SK-N-SH (cell line): Measurements from ENCODE around the gene ANKUB1. TPM values are rescaled to one million over a fixed set of nuclear protein-coding genes. Genes with fewer than 3 reads are reported as not detected.

Experiments
- CTCF ChIA-PET: fragments of 300-600, 350-600 bp; formaldehyde crosslinking; extraction: SDS; loops from one replicate; lab custom pipeline; 2021; lab: Yijun Ruan, JAX
- POLR2A ChIA-PET: fragments of 350-600 bp; sonication (Branson Sonifier 250); formaldehyde crosslinking; extraction: SDS; loops from one replicate; lab custom pipeline; 2020; ENCODE audit warnings: antibody characterized with exemption, inconsistent platforms; lab: Yijun Ruan, JAX
- DNase-seq: peaks from one replicate; pipeline ENCODE4 v3.0.0; 2012
- H2AFZ ChIP-seq: fragments of 200-600 bp; sonication (generic); 2 replicates; pipeline ENCODE4 v1.8.1; 2016; ENCODE audit warnings: antibody characterized with exemption, mild to moderate bottlenecking, low read depth
- H3F3A ChIP-seq: fragments of 200-600 bp; sonication (generic); replicated peaks from 2 replicates; pipeline ENCODE3; 2016; ENCODE audit warnings: antibody characterized with exemption, mild to moderate bottlenecking; ENCODE audit not compliant: insufficient read depth
- H3K27ac ChIP-seq, 2 experiments: fragments of 200-500 bp in 1 of 2; fragments of 200-600 bp in 1 of 2; sonication (Bioruptor generic) in 1 of 2; sonication (generic), shearing (Covaris generic) in 1 of 2; 2 replicates each; pipeline versions ENCODE4 v1.5.1 to v1.6.1; 2014 to 2016; ENCODE audit warnings: low read depth in 2 of 2, inconsistent platforms in 1 of 2, low read length in 1 of 2, mild to moderate bottlenecking in 1 of 2, mixed read lengths in 1 of 2
- H3K27me3 ChIP-seq: fragments of 200-600 bp; sonication (generic), shearing (Covaris generic); 2 replicates; pipeline ENCODE4 v1.6.1; 2016; ENCODE audit warnings: mixed run types; ENCODE audit not compliant: insufficient read depth
- H3K36me3 ChIP-seq, 2 experiments: fragments of 200-500 bp in 1 of 2; fragments of 200-600 bp in 1 of 2; sonication (Bioruptor generic) in 1 of 2; sonication (generic) in 1 of 2; replicated peaks in 1 of 2; 2 replicates each; pipeline versions ENCODE3 to v1.5.1; 2014 to 2016; ENCODE audit warnings: low read length in 1 of 2, mild to moderate bottlenecking in 1 of 2; ENCODE audit not compliant: insufficient read depth in 2 of 2, control insufficient read depth in 1 of 2
- H3K4me1 ChIP-seq, 2 experiments: fragments of 200-500 bp in 1 of 2; fragments of 200-600 bp in 1 of 2; sonication (Bioruptor generic) in 1 of 2; sonication (generic), shearing (Covaris generic) in 1 of 2; 2 replicates each; pipeline versions ENCODE4 v1.5.1 to v1.6.1; 2014 to 2016; ENCODE audit warnings: low read depth in 1 of 2, low read length in 1 of 2, mixed run types in 1 of 2; ENCODE audit not compliant: insufficient read depth in 2 of 2, control insufficient read depth in 1 of 2
- H3K4me2 ChIP-seq: fragments of 200-600 bp; sonication (generic), shearing (Covaris generic); 2 replicates; pipeline ENCODE4 v1.6.1; 2017; ENCODE audit warnings: mixed run types
- H3K4me3 ChIP-seq, 2 experiments: fragments of 200-500 bp in 1 of 2; fragments of 200-600 bp in 1 of 2; sonication (Bioruptor generic) in 1 of 2; sonication (generic), shearing (Covaris generic) in 1 of 2; 2 replicates each; pipeline versions ENCODE4 v1.5.1 to v1.8.1; 2014 to 2016; ENCODE audit warnings: low read depth in 2 of 2, inconsistent platforms in 1 of 2, low read length in 1 of 2, mild to moderate bottlenecking in 1 of 2, mixed read lengths in 1 of 2, moderate library complexity in 1 of 2
- H3K79me2 ChIP-seq: fragments of 200-600 bp; sonication (generic); 2 replicates; pipeline ENCODE4 v1.8.1; 2017; ENCODE audit warnings: mild to moderate bottlenecking; ENCODE audit not compliant: insufficient read depth
- H3K9ac ChIP-seq: fragments of 200-600 bp; sonication (generic); 2 replicates; pipeline ENCODE4 v1.6.1; 2017; ENCODE audit warnings: mixed run types
- H3K9me2 ChIP-seq: fragments of 200-600 bp; sonication (generic); 2 replicates; pipeline ENCODE4 v1.6.1; 2017; ENCODE audit warnings: mixed run types
- H3K9me3 ChIP-seq: fragments of 200-600 bp; sonication (generic); 2 replicates; pipeline ENCODE4 v1.6.1; 2017; ENCODE audit warnings: mixed run types, mild to moderate bottlenecking, moderate library complexity
- H4K20me1 ChIP-seq: fragments of 200-600 bp; sonication (generic); 2 replicates; pipeline ENCODE4 v1.6.1; 2017; ENCODE audit warnings: mild to moderate bottlenecking, mixed run types; ENCODE audit not compliant: insufficient read depth
- CHD2 ChIP-seq: fragments of 150-350 bp; IDR thresholded peaks from 2 replicates; pipeline ENCODE4 v1.6.1; 2018; ENCODE audit warnings: low read length; ENCODE audit not compliant: partially characterized antibody
- FOXJ3 ChIP-seq: sonication (generic); formaldehyde crosslinking; IDR thresholded peaks from 2 replicates; pipeline ENCODE4 v1.5.1; 2020; ENCODE audit warnings: mild to moderate bottlenecking, missing genetic modification reagents
- GABPA ChIP-seq: IDR thresholded peaks from 2 replicates; pipeline ENCODE4 v1.4.0; 2012; ENCODE audit warnings: low read depth, mild to moderate bottlenecking
- IRF3 ChIP-seq: fragments of 150-350 bp; IDR thresholded peaks from 2 replicates; pipeline ENCODE4 v1.6.1; 2016; ENCODE audit warnings: mild to moderate bottlenecking, low read depth, low read length
- MEF2A ChIP-seq: IDR thresholded peaks from 2 replicates; pipeline ENCODE4 v1.4.0; 2012; ENCODE audit warnings: low read depth, borderline replicate concordance
- RAD21 ChIP-seq: IDR thresholded peaks from 2 replicates; pipeline ENCODE4 v1.6.1; 2012; ENCODE audit warnings: mild to moderate bottlenecking, low read length
- RCOR1 ChIP-seq: fragments of 150-350 bp; IDR thresholded peaks from 2 replicates; pipeline ENCODE4 v1.6.1; 2017; ENCODE audit warnings: antibody characterized with exemption, low read length
- SIN3A ChIP-seq: IDR thresholded peaks from 2 replicates; pipeline ENCODE4 v1.6.1; 2012; ENCODE audit warnings: low read depth, mild to moderate bottlenecking, low read length, moderate library complexity, borderline replicate concordance
- SMC3 ChIP-seq: IDR thresholded peaks from 2 replicates; pipeline ENCODE4 v1.6.1; 2012; ENCODE audit warnings: low read depth, low read length, improper control_type of control experiment
- TAF1 ChIP-seq: IDR thresholded peaks from 2 replicates; pipeline ENCODE4 v1.6.1; 2012; ENCODE audit warnings: low read depth, mild to moderate bottlenecking, low read length, moderate library complexity, borderline replicate concordance
- TEAD4 ChIP-seq: IDR thresholded peaks from 2 replicates; pipeline ENCODE4 v1.4.0; 2012; ENCODE audit warnings: mild to moderate bottlenecking, borderline replicate concordance; ENCODE audit not compliant: insufficient read depth
- YY1 ChIP-seq: IDR thresholded peaks from 2 replicates; pipeline ENCODE4 v1.4.0; 2012; ENCODE audit warnings: low read depth, mild to moderate bottlenecking
- ZBTB33 ChIP-seq: IDR thresholded peaks from 2 replicates; pipeline ENCODE4 v1.4.0; 2012; ENCODE audit warnings: low read depth, borderline replicate concordance
- WGBS: methylation state at CpG from one replicate; pipeline ENCODE4 v1.1.6; 2017; ENCODE audit warnings: low lambda C conversion rate; 5-methylcytosine and 5-hydroxymethylcytosine counted together
- polyA plus RNA-seq, 3 experiments: library from polyadenylated mRNA; depleted of rRNA; stranded (reverse); fragments of >200 nt; gene quantifications; 2 replicates each; pipeline ENCODE4 v1.2.3, GENCODE V29; 2012
- TF ChIP-seq, protein P1 (sequence below): IDR thresholded peaks from 2 replicates; pipeline ENCODE4 v1.4.0; 2012; ENCODE audit warnings: low read depth, borderline replicate concordance

ANKUB1 gene
- polyA plus RNA-seq, 1 of the 3 experiments (the other 2 are of a cell fraction): not detected

DNA sequence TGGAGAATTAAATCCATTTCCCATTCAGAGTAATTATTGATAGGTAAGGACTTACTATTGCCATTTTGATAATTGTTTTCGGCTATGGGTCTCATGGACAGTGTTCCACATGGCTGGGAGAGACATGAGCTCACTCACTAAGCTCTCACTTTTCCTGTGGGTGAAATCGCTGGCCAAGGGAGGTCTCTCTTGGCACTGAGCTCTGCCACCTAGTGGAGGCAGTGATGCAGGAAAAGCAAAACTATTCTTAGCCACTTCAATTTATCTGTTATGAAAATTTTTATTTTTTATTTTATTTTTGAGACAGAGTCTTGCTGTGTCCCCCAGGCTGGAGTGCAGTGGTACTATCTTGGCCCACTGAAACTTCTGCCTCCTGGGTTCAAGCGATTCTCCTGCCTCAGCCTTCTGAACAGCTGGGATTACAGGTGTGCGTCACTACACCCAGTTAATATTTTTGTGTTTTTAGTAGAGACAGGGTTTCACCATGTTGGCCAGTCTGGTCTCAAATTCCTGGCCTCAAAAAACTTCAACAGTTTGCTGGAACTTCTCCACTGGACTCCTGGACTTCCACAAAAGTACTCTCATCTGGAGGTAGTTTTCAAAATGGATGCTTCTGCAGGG lies 16.0 kb upstream of the ANKUB1 start (continued):
- TF ChIP-seq TEAD4 (no peak), IRF3 (no peak), ZBTB33 (no peak)

GRCh38 chr3:149806171-149806778 lies 13.9 kb upstream of the ANKUB1 start:
- H3K27ac ChIP-seq: no peak overlapping the region
- no peaks in the 10 kb centered on the region for H3K27me3 ChIP-seq
- no peaks in the 10 kb centered on the region; the same call in 1 of the 2 replicates for H3K9me3 ChIP-seq
- no peak for TF ChIP-seq YY1
- no peak for TF ChIP-seq RAD21
- TF ChIP-seq SMC3: no peak
- no peak for TF ChIP-seq TAF1
- no peak for TF ChIP-seq GABPA
- TF ChIP-seq RCOR1: no peak
- TF ChIP-seq, protein P1, sequence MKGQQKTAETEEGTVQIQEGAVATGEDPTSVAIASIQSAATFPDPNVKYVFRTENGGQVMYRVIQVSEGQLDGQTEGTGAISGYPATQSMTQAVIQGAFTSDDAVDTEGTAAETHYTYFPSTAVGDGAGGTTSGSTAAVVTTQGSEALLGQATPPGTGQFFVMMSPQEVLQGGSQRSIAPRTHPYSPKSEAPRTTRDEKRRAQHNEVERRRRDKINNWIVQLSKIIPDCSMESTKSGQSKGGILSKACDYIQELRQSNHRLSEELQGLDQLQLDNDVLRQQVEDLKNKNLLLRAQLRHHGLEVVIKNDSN: no peak
- no peak for TF ChIP-seq CHD2
- no peak for TF ChIP-seq SIN3A
- no peak for TF ChIP-seq MEF2A
- TF ChIP-seq FOXJ3 (CRISPR knock-in tag): no peak
- ChIA-PET POLR2A (no interaction called here), CTCF (no interaction called here)
- no peak overlapping the region for H3K4me3 ChIP-seq
- H2AFZ ChIP-seq: no peak overlapping the region
- peaks cover 14% of the 10 kb centered on the region for H3F3A ChIP-seq
- no peaks in the 10 kb centered on the region for H4K20me1 ChIP-seq
- H3K79me2 ChIP-seq: no peaks in the 10 kb centered on the region
- H3K9ac ChIP-seq: no peak overlapping the region
- H3K4me1 ChIP-seq: peaks cover 0 to 8% of the 10 kb centered on the region in 2 experiments; a peak in 1 of 4 replicates
- H3K4me2 ChIP-seq: no peak overlapping the region
- H3K9me2 ChIP-seq: 0 out of 2 replicates have a peak, but pooled peaks cover 3% of the 10 kb centered on the region
- WGBS: 21% methylated on average over 2 of the region's 2 CpGs
- DNase-seq: no peak
- no peaks in the 10 kb centered on the region for H3K36me3 ChIP-seq
